ENCODE data around the gene COQ8A. TPM values are rescaled to one million over a fixed set of nuclear protein-coding genes. Genes with fewer than 3 reads are reported as not detected.

The COQ8A gene
- total and polyA plus RNA-seq, 2 experiments from 2014 or later: 45.1 to 59.7 TPM

GRCh38 chr1:226960256-226960655 is 20.2 kb downstream of the COQ8A start:
- Histone ChIP-seq H3K4me3 (no peak overlapping the region), H3K4me1 (ENCODE audit: low read depth) (no peaks in the 10 kb centered on the region), H3K27ac (no peak overlapping the region), H3K36me3 (no peaks in the 10 kb centered on the region), H3K27me3 (no peaks in the 10 kb centered on the region), H3K9me3 (ENCODE audit: low read depth) (no peaks in the 10 kb centered on the region)
- TF ChIP-seq CTCF (IDR thresholded peaks at IDR 0.05; ENCODE audit: low read depth, low read length): no peak
- no peak for DNase-seq (ENCODE audit: low read depth in 1 of 2, low spot score in 1 of 2)

DNA sequence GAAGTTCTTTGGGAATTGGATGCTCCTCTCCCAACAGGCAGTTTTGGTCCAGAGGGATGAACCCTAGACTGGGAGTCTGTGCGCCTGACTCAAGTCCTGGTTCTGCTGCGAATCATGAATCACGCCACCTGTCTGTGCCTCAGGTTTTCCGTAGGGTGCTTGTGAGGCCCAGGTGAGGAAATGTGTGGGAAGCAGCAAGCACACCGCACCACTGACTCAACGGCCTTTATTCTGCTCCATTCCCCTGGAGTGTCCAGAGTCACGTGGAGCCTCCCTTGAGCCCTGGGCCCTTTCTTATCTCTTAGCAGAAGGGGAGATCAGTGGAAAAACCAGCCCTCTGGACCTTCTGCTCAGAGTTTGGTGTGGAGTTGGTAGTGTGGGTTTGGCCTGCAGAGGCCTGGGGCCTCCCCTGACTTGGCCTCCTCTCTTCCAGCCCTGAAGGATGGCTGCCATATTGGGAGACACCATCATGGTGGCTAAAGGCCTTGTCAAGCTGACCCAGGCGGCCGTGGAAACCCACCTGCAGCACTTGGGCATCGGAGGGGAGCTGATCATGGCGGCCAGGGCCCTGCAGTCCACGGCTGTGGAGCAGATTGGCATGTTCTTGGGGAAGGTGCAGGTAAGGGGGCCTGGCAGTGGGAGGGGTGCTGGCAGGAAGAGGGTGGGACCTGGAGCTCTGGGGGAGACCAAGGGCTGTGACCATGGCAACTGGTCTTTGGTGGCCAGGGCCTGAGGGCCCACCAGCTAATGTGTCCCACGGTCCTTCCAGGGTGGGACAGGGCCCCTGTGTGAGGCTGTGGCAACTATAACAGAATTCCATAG is 21.1 kb downstream of the COQ8A start:
- DNase-seq (ENCODE audit: low read depth in 1 of 2, low spot score in 1 of 2): no peak
- H3K27ac ChIP-seq: no peak overlapping the region
- no peaks in the 10 kb centered on the region for H3K9me3 ChIP-seq (ENCODE audit: low read depth)
- no peaks in the 10 kb centered on the region for H3K27me3 ChIP-seq
- no peak overlapping the region for H3K4me3 ChIP-seq
- no peaks in the 10 kb centered on the region for H3K4me1 ChIP-seq (ENCODE audit: low read depth)
- TF ChIP-seq CTCF (IDR thresholded peaks at IDR 0.05; ENCODE audit: low read depth, low read length): no peak
- H3K36me3 ChIP-seq: no peaks in the 10 kb centered on the region

DNA sequence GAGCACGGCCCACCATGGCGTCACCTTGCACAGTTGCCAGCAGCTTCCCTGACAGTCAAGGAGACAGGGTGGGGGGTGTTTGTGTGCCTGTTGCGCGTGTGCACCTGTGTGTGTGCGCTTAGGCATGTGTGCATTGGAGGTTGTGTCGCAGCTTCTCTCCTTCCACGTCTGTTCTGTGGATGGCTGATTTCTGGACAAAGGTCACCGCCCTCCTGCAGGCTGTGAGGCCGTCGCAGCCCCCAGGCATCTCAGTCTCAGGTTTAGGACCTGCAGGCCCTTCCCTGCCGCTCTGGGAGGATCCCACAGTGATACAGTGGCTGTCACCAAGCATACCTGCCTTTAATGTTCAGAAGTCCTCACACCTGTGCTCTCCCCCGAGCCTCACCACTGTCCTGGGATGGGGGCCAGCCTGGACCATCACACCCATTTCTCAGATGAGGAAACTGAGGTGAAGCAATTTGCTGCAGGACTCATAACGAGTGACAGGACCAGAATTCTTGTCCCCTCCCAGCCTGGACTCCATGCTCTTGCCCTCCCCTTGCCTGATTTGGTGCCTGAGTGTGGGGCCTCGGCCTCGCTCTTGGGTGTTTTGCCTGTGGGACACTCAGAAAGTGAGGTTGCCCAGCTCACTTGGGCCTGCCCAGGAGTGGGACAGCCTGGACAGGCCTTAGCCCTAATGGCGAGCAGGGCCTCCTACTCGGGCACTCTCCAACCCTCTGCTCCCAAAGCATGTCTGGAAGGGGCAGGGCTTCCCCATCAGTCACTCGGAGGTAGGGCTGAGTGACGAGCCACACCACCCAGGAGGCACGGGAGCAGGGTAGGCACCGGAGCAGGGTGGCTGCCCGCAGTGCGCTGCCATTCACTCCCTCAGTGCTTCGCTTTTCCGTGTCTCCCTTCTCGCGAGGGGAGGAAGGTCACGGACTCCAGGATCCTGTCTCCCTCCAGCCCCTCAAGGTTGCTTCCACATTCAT is 22.6 kb downstream of the COQ8A start:
- TF ChIP-seq CTCF (IDR thresholded peaks at IDR 0.05; ENCODE audit: low read depth, low read length): no peak
- Histone ChIP-seq H3K27ac (peak overlapping the region; percentile 34), H3K4me1 (ENCODE audit: low read depth) (no peaks in the 10 kb centered on the region), H3K27me3 (no peaks in the 10 kb centered on the region), H3K4me3 (no peak overlapping the region), H3K36me3 (no peaks in the 10 kb centered on the region), H3K9me3 (ENCODE audit: low read depth) (no peaks in the 10 kb centered on the region)
- no peak for DNase-seq (ENCODE audit: low read depth in 1 of 2, low spot score in 1 of 2)

- Histone ChIP-seq H3K27me3 (no peaks in the 10 kb centered on the region), H3K4me3 (no peak overlapping the region), H3K36me3 (no peaks in the 10 kb centered on the region), H3K4me1 (ENCODE audit: low read depth) (no peaks in the 10 kb centered on the region), H3K9me3 (ENCODE audit: low read depth) (no peaks in the 10 kb centered on the region), H3K27ac (peak overlapping the region; percentile 44)
- TF ChIP-seq CTCF (IDR thresholded peaks at IDR 0.05; ENCODE audit: low read depth, low read length): no peak
- DNase-seq (ENCODE audit: low read depth in 1 of 2, low spot score in 1 of 2): no peak
Measured at GRCh38 chr1:226964068-226964425, 24.0 kb downstream of the COQ8A start.

DNA sequence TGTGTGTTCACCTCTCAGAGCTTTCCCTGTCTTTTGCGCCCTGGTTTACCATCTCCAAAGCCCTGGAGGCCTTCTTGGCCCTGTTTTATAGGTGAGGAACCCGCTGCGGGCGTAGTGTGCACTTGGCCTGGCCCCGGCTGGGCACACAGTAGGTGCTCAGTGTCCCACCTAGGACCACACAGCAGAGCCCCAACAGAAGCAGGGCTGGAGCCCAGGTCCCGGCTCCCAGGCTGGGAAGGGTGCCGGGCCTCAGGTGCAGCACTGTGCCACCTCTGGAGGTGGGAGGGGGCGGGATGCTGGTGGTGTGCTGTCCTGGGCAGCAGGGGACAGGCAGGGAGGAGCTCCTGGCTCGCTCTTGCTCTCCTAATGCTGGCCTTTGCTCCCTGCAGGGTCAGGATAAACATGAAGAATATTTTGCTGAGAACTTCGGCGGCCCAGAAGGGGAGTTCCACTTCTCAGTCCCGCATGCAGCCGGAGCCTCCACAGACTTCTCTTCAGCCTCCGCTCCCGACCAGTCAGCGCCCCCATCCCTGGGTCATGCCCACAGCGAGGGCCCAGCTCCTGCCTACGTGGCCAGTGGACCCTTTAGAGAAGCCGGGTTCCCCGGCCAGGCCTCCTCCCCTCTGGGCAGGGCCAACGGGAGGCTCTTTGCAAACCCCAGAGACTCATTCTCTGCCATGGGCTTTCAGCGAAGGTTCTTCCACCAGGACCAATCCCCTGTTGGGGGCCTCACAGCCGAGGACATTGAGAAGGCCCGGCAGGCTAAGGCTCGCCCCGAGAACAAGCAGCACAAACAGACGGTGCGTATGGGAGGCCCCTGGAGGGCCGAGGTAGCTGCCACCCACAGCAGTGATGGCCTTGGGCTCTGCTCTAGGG is 24.8 kb downstream of the COQ8A start:
- TF ChIP-seq CTCF (IDR thresholded peaks at IDR 0.05; ENCODE audit: low read depth, low read length): no peak

More for the DNA sequence above, 24.8 kb downstream of the COQ8A start:
- Histone ChIP-seq H3K9me3 (ENCODE audit: low read depth) (no peaks in the 10 kb centered on the region), H3K36me3 (no peaks in the 10 kb centered on the region), H3K27ac (peak overlapping the region; percentile 44), H3K4me3 (no peak overlapping the region), H3K4me1 (ENCODE audit: low read depth) (no peaks in the 10 kb centered on the region), H3K27me3 (no peaks in the 10 kb centered on the region)
- no peak for DNase-seq (ENCODE audit: low read depth in 1 of 2, low spot score in 1 of 2)

Measured in cardiac muscle cell (in vitro differentiated cells and primary cell).